GM12872 (cell line): ENCODE data around the gene RPLP1.

ENCODE experiments used
- CTCF ChIP-seq: IDR thresholded peaks from 3 replicates; pipeline ENCODE4 v1.5.1; 2011; ENCODE audit warnings: low read depth, mild to moderate bottlenecking, low read length, moderate library complexity; ENCODE audit not compliant: insufficient read depth

Gene RPLP1

DNA sequence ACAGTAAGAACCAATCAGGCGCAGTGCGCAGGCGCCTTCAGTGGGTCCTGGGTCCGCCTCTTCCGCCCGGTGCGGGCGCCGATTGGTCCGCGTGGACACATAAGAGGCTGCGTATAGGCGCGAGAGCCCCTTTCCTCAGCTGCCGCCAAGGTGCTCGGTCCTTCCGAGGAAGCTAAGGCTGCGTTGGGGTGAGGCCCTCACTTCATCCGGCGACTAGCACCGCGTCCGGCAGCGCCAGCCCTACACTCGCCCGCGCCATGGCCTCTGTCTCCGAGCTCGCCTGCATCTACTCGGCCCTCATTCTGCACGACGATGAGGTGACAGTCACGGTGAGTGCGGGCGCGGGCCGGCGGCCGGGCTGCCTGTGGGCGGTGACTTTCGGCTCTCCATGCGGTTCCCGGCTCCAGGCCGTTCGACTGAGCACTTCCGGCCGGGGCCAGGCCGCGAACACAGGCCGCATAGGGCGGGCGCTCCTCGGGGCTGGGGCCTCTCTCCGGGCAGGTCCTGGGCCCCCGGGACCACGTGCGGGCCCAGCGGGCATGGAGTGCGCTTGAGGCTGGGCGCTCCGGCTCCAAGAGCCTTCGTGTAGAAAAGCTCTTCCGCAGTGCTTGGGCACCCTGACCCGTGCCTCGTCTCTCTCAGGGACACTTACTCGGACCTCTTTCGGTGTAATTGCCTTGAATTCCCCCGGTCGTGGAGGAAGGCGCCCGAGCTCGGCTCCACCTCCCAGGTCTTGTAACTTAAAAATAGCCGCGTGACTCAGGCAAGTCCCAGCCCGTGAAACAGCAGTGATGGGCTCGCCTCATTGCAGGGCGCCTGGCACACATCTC, at the start of gene RPLP1:
TSS of gene RPLP1 (plus strand) at position 127 of the 830 bp plus-strand sequence. CDS start at position 258, 131 bp downstream.
- TF ChIP-seq CTCF: no peak

GRCh38 chr15:69403594-69403993, 49.0 kb upstream of the RPLP1 start:
- no peak for TF ChIP-seq CTCF

- no peak for TF ChIP-seq CTCF
Observed at GRCh38 chr15:69405110-69405509, 47.5 kb upstream of the RPLP1 start.

DNA sequence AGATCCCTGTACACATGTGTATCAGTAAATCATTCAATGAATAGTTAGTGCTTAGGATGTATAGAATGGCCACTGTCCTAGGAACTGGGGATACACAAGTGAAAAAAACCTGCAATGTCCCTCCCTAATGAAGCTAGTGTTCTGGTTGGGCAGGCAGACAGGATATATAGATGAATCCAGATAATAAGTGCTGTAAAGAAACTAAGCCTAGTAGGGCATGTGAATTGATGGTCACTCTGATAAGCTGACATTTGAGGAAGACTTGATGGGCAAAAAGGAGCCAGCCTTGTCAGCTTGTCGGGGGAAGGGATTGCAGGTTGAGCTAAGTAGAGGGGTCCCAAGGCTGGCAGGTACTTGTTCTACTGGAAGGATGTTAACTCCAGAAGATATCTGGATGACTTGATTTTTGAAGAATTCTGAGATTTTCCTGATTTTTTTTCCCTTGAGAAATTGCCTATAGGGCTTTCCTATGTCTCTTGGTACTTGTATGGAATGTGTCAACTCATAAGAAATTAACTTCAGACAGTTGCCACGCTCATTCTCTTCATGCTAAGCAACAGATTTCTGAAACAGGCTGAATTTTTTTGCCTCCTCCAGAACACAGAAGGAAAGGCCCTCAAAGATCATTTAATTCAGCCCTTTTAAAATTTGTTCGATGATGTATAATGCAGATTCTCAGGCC, 44.8 kb upstream of the RPLP1 start:
- no peak for TF ChIP-seq CTCF

- no peak for TF ChIP-seq CTCF
Observed at GRCh38 chr15:69408841-69409240, 43.8 kb upstream of the RPLP1 start.

DNA sequence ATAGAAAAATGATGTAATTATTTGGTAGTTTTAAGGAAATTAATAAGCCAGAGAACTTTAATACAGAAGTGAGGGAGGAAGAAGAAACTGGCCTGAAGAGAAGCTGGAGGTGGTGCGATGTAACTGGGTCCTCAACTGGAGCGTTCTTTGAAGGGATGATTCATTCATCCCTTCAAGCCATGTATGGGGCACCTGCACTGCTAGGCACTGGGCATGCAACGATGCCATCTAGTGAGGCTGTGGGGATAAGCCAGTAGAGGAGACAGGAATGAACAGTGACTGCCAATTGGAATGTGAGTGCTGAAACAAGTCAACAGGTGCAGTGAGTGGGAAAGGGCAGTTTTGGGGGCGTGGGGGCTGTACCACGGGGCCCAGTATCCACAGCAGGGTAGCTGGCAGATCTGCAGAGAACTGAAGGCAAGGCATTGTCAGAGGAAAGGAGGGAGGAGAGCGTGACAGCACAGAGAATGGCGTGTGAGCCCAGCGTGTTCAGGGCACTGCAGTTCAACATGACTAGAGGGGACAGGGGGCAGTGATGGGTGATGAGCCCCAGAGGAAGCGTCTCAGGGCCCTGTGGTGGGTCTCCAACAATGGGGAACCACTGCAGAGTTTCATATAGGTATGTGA, 42.3 kb upstream of the RPLP1 start:
- peak; percentile 46; the same call in 2 of the 3 replicates for TF ChIP-seq CTCF

GRCh38 chr15:69412274-69412673, 40.3 kb upstream of the RPLP1 start:
- TF ChIP-seq CTCF: no peak
